IMR-90 (cell line): ENCODE measurements around the gene TUBB2B. TPM values are rescaled to one million over a fixed set of nuclear protein-coding genes. Genes with fewer than 3 reads are reported as not detected.

Source experiments
- ATAC-seq: fragments of 200-7000 bp; cut with Tn5 transposase; 2 replicates; pipeline ENCODE4 v1.9.1; 2020; ENCODE audit warnings: low read depth, mild to moderate bottlenecking, moderate library complexity
- BruUV-seq: library from RNA; stranded (reverse); fragments of 400-500 nt; replicated peaks from 2 replicates; lab custom pipeline; 2021; lab: Mats Ljungman, UMichigan
- CTCF ChIA-PET: fragments of 300-600 bp; formaldehyde crosslinking; extraction: SDS; loops from one replicate; lab custom pipeline; 2021; ENCODE audit warnings: antibody characterized with exemption; lab: Yijun Ruan, JAX
- POLR2A ChIA-PET: fragments of 300-600 bp; sonication (Branson Sonifier 250); formaldehyde crosslinking; loops from one replicate; lab custom pipeline; 2022; ENCODE audit warnings: antibody characterized with exemption; ENCODE audit not compliant: unreplicated experiment; lab: Charles Lee
- DNase-seq: peaks from one replicate; pipeline ENCODE4 v3.0.0; 2013
- H2AFZ ChIP-seq: replicated peaks from 2 replicates; pipeline ENCODE3; 2013; ENCODE audit warnings: low read length, mild to moderate bottlenecking; ENCODE audit not compliant: poor library complexity
- H2AK5ac ChIP-seq: 2 replicates; pipeline ENCODE4 v1.6.1; 2013; ENCODE audit warnings: low read depth, low read length, inconsistent platforms
- H2AK9ac ChIP-seq: replicated peaks from 2 replicates; pipeline ENCODE3; 2013; ENCODE audit warnings: mild to moderate bottlenecking, low read depth, low read length, moderate library complexity; ENCODE audit not compliant: poor library complexity
- H2BK120ac ChIP-seq: 2 replicates; pipeline ENCODE4 v1.6.1; 2013; ENCODE audit warnings: low read depth, low read length, inconsistent platforms
- H2BK15ac ChIP-seq: 3 replicates; pipeline ENCODE4 v1.6.1; 2013; ENCODE audit warnings: low read depth, low read length, inconsistent platforms
- H2BK20ac ChIP-seq: 2 replicates; pipeline ENCODE4 v1.6.1; 2013; ENCODE audit warnings: low read depth, mild to moderate bottlenecking, inconsistent platforms, low read length, moderate library complexity
- H2BK5ac ChIP-seq: 2 replicates; pipeline ENCODE4 v1.6.1; 2013; ENCODE audit warnings: mild to moderate bottlenecking, low read depth, low read length, inconsistent platforms; ENCODE audit not compliant: poor library complexity, severe bottlenecking
- H3K14ac ChIP-seq: replicated peaks from 2 replicates; pipeline ENCODE4 v1.6.1; 2013; ENCODE audit warnings: low read depth, low read length, inconsistent platforms
- H3K18ac ChIP-seq: 2 replicates; pipeline ENCODE4 v1.6.1; 2013; ENCODE audit warnings: low read depth, low read length, control low read depth
- H3K23ac ChIP-seq: 2 replicates; pipeline ENCODE4 v1.6.1; 2013; ENCODE audit warnings: low read depth, low read length, inconsistent platforms
- H3K27ac ChIP-seq: 2 replicates; pipeline ENCODE4 v1.5.1; 2013; ENCODE audit warnings: mild to moderate bottlenecking, control low read depth, low read length; ENCODE audit not compliant: insufficient read depth
- H3K27me3 ChIP-seq: 2 replicates; pipeline ENCODE4 v1.6.1; 2013; ENCODE audit warnings: low read length; ENCODE audit not compliant: control insufficient read depth, insufficient read depth
- H3K36me3 ChIP-seq: 2 replicates; pipeline ENCODE4 v1.6.1; 2013; ENCODE audit warnings: low read length, mixed read lengths; ENCODE audit not compliant: control insufficient read depth, insufficient read depth
- H3K4ac ChIP-seq: 2 replicates; pipeline ENCODE4 v1.6.1; 2013; ENCODE audit warnings: low read depth, low read length, inconsistent platforms
- H3K4me1 ChIP-seq: 2 replicates; pipeline ENCODE4 v1.6.1; 2013; ENCODE audit warnings: low read length, mixed read lengths; ENCODE audit not compliant: control insufficient read depth, insufficient read depth
- H3K4me2 ChIP-seq: 2 replicates; pipeline ENCODE4 v1.6.1; 2013; ENCODE audit warnings: low read depth, mild to moderate bottlenecking, control low read depth, low read length, moderate library complexity
- H3K4me3 ChIP-seq: 2 replicates; pipeline ENCODE4 v1.5.1; 2013; ENCODE audit warnings: low read depth, mild to moderate bottlenecking, control low read depth, low read length, moderate library complexity; ENCODE audit not compliant: insufficient read depth
- H3K56ac ChIP-seq: 2 replicates; pipeline ENCODE4 v1.6.1; 2013; ENCODE audit warnings: low read length, inconsistent platforms; ENCODE audit not compliant: insufficient read depth; ENCODE audit errors: extremely low read depth
- H3K79me1 ChIP-seq, 2 experiments: 2 replicates each; pipeline ENCODE4 v1.6.1; 2013; ENCODE audit warnings: low read length in 2 of 2, inconsistent platforms in 1 of 2, low read depth in 1 of 2
- H3K9ac ChIP-seq: 2 replicates; pipeline ENCODE4 v1.6.1; 2013; ENCODE audit warnings: low read depth, low read length, control low read depth
- H3K9me1 ChIP-seq: 2 replicates; pipeline ENCODE4 v1.6.1; 2013; ENCODE audit warnings: low read length, inconsistent platforms; ENCODE audit not compliant: insufficient read depth
- H3K9me3 ChIP-seq: 2 replicates; pipeline ENCODE4 v1.6.1; 2013; ENCODE audit warnings: low read length; ENCODE audit not compliant: control insufficient read depth, insufficient read depth
- H4K20me1 ChIP-seq: 2 replicates; pipeline ENCODE4 v1.6.1; 2013; ENCODE audit warnings: low read length, inconsistent platforms; ENCODE audit not compliant: insufficient read depth
- H4K5ac ChIP-seq: 2 replicates; pipeline ENCODE4 v1.6.1; 2013; ENCODE audit warnings: mild to moderate bottlenecking, low read depth, low read length, control low read depth
- H4K8ac ChIP-seq, 2 experiments: 2 replicates each; pipeline ENCODE4 v1.6.1; 2013; ENCODE audit warnings: low read depth in 2 of 2, low read length in 2 of 2, control low read depth in 1 of 2, inconsistent platforms in 1 of 2
- H4K91ac ChIP-seq: 2 replicates; pipeline ENCODE4 v1.6.1; 2013; ENCODE audit warnings: low read depth, low read length, inconsistent platforms; ENCODE audit not compliant: insufficient read depth
- CHD1 ChIP-seq: IDR thresholded peaks from 2 replicates; pipeline ENCODE4 v1.6.1; 2012; ENCODE audit warnings: low read depth, low read length, improper control_type of control experiment
- MAFK ChIP-seq: IDR thresholded peaks from 2 replicates; pipeline ENCODE4 v1.6.1; 2012; ENCODE audit warnings: low read depth, low read length, improper control_type of control experiment
- MAZ ChIP-seq: IDR thresholded peaks from 2 replicates; pipeline ENCODE4 v1.6.1; 2012; ENCODE audit warnings: low read depth, mild to moderate bottlenecking, low read length, improper control_type of control experiment, moderate library complexity, borderline replicate concordance
- NFE2L2 ChIP-seq: fragments of 150-350 bp; IDR thresholded peaks from 2 replicates; pipeline ENCODE4 v1.6.1; 2016; ENCODE audit warnings: low read depth, mild to moderate bottlenecking, low read length
- POLR2A ChIP-seq: IDR thresholded peaks from 2 replicates; pipeline ENCODE4 v1.6.1; 2012; ENCODE audit warnings: mild to moderate bottlenecking, low read depth, low read length
- RAD21 ChIP-seq: IDR thresholded peaks from 2 replicates; pipeline ENCODE4 v1.6.1; 2012; ENCODE audit warnings: low read length, improper control_type of control experiment
- RCOR1 ChIP-seq: IDR thresholded peaks from 2 replicates; pipeline ENCODE4 v1.6.1; 2012; ENCODE audit warnings: mild to moderate bottlenecking, low read length, improper control_type of control experiment; ENCODE audit not compliant: insufficient replicate concordance
- SMC3 ChIP-seq: fragments of 150-350 bp; IDR thresholded peaks from 2 replicates; pipeline ENCODE4 v1.6.1; 2016; ENCODE audit warnings: low read depth, mild to moderate bottlenecking, antibody characterized with exemption, low read length, moderate library complexity
- WGBS, 2 experiments: methylation state at CpG; one replicate each; pipeline versions ENCODE4 v1.1.5 to v1.1.7; 2013; ENCODE audit warnings: missing lambda C conversion rate in 2 of 2; ENCODE audit not compliant: insufficient read length in 1 of 2; ENCODE audit errors: extremely low coverage in 2 of 2; 5-methylcytosine and 5-hydroxymethylcytosine counted together
- dilution Hi-C: fragments of 300-500 bp; cut with HindIII; formaldehyde crosslinking; loops from one replicate; pipeline ENCODE4 v1.14.3; 2018; ENCODE audit warnings: low sequenced_read_pairs; ENCODE audit not compliant: unreplicated experiment
- in situ Hi-C: fragments of 300-500 bp; cut with MboI; formaldehyde crosslinking; loops from 3 replicates; pipeline ENCODE4 v1.14.3; 2019; ENCODE audit warnings: low sequenced_read_pairs, inconsistent platforms, mixed read lengths
- intact Hi-C: fragments of 100-400 bp; cut with micrococcal nuclease; formaldehyde crosslinking; loops from 2 replicates; pipeline ENCODE4 v1.10.0; 2022
- polyA plus RNA-seq, 3 experiments: library from polyadenylated mRNA; depleted of rRNA; stranded (reverse); fragments of >200 nt; gene quantifications; 2 replicates each; pipeline ENCODE4 v1.2.3, GENCODE V29; 2012; ENCODE audit warnings: low replicate concordance in 1 of 3
- total RNA-seq: library from RNA; depleted of rRNA; stranded (reverse); fragments of >200 nt; gene quantifications from 2 replicates; pipeline ENCODE4 v1.2.3, GENCODE V29; 2012
- TF ChIP-seq, protein P1 (sequence below): fragments of 150-350 bp; IDR thresholded peaks from 2 replicates; pipeline ENCODE4 v1.6.1; 2017; ENCODE audit warnings: mild to moderate bottlenecking, antibody characterized with exemption, low read length, low read depth

Gene TUBB2B
- total and polyA plus RNA-seq, 2 of the 4 experiments (the other 2 are of a cell fraction): 13.6 to 21.1 TPM

DNA sequence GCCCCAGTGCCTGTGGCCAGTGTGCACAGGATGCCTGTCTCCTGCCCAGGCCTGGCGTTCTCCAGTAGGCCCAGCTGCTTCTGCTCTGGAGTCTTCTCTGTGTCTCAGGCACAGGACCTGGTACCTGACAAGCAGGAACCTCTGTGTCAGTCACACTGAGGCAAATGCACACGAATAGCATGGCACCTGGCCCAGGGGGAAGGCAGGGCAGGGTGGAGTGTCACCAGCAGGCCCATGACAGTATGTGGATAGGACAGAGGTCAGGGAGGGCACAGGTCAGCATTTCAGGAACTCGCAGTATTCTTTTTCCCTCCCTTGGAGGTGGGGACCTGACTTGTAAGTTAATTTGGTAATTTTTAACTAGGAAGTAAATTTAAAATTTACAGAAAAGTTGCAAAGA, 36.9 kb upstream of the TUBB2B start:
- Histone ChIP-seq H2AFZ (peak overlapping the region; percentile 17), H4K8ac (no peak overlapping the region), H4K20me1 (peaks cover 32% of the 10 kb centered on the region), H3K27ac (no peak overlapping the region), H3K36me3 (peaks cover 16% of the 10 kb centered on the region), H3K9me1 (peaks cover 7% of the 10 kb centered on the region; the same call in 1 of the 2 replicates), H3K9ac (no peak overlapping the region), H2BK5ac (no peak overlapping the region), H2BK15ac (no peak overlapping the region), H3K4me2 (no peak overlapping the region), H2BK20ac (no peak overlapping the region), H2BK120ac (no peak overlapping the region), H2AK9ac (no peak overlapping the region), H3K79me1 (peaks cover 49 to 72% of the 10 kb centered on the region in 2 experiments), H3K23ac (no peak overlapping the region), H3K4me1 (peaks cover 11% of the 10 kb centered on the region; the same call in 1 of the 2 replicates), H3K9me3 (no peaks in the 10 kb centered on the region), H3K14ac (no peak overlapping the region), H2AK5ac (no peak overlapping the region), H3K4ac (no peak overlapping the region), H3K27me3 (no peaks in the 10 kb centered on the region), H3K56ac (no peak overlapping the region), H3K4me3 (no peak overlapping the region), H4K5ac (no peak overlapping the region), H4K91ac (no peak overlapping the region), H3K18ac (no peak overlapping the region)
- no CpG with 5 or more reads among the region's 3 CpGs for WGBS, 2 experiments
- no peak for DNase-seq
- ATAC-seq: no peak
- dilution Hi-C loops: no loop called here
- ChIA-PET CTCF (interaction anchor here (0.6 to 1.8 kb wide), 4 partner anchors 13 to 420 kb away, joined by 3 to 8 read pairs (median 5); no protein-coding TSS in a partner anchor), POLR2A (no interaction called here)
- BruUV-seq: no TSS peak
- TF ChIP-seq RCOR1 (no peak), CHD1 (no peak), NFE2L2 (no peak), POLR2A (no peak), RAD21 (no peak), SMC3 (no peak), MAFK (no peak), MAZ (no peak)
- TF ChIP-seq, protein P1, sequence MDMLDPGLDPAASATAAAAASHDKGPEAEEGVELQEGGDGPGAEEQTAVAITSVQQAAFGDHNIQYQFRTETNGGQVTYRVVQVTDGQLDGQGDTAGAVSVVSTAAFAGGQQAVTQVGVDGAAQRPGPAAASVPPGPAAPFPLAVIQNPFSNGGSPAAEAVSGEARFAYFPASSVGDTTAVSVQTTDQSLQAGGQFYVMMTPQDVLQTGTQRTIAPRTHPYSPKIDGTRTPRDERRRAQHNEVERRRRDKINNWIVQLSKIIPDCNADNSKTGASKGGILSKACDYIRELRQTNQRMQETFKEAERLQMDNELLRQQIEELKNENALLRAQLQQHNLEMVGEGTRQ: no peak
- intact Hi-C loops: no loop called here
- in situ Hi-C loops: no loop called here
